HG02870 (cell line): ENCODE data around the gene TMCC1.
"Not testable (repeated sequence)": the region's sequence is repeated elsewhere in the genome, so short reads cannot be mapped to it uniquely, and the experiment has no call there.

Experiments used
- ATAC-seq: cut with Tn5 transposase; IDR thresholded peaks from one replicate; pipeline ENCODE4 v1.9.1; 2021; ENCODE audit warnings: mild to moderate bottlenecking, moderate library complexity; ENCODE audit not compliant: unreplicated experiment

The TMCC1 gene

GRCh38 chr3:129734449-129734848, 159.1 kb downstream of the TMCC1 start:
- ATAC-seq = no peak

- ATAC-seq = no peak
These were observed 161.2 kb downstream of the TMCC1 start for GRCh38 chr3:129732200-129732876.

DNA sequence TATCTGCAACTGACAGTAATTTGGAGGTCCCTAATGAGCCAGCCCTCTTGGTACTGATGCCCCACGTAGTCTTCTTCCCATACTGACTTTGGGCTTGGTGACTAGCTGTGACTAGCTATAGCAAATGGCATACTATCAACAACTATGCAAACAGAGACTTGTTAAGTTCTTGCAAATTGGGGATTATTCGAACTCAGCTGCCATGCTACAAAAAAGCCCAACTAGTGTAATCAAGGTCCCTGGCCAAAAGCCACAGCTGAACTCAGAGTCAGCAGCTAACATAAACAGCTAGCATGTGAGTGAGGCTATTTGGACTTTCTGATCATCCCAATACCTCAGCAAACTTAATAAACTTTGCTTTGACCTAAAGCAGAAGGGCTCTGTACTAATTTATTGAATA, 165.8 kb downstream of the TMCC1 start:
- no peak for ATAC-seq

GRCh38 chr3:129723558-129724324, 169.8 kb downstream of the TMCC1 start:
- ATAC-seq = no peak

- ATAC-seq = no peak
These were observed 171.0 kb downstream of the TMCC1 start for GRCh38 chr3:129722527-129722926.

DNA sequence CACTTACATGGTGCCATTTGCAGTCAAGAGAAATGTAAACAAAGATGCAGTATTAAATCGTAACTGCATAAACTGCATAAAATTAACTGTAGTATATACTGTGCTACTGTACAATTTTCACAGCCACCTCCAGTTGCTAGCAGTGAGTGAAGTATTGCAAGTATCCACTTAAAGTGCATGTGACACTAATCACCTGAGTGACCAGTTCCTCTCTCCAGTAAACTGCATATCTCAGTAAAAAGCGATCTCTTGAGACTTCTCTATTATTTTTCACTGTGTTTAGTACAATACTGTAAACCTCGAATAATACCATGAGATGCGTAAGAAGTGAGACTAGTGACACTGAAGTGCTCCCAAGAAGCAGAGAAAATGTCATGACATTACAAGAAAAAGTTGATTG, 175.3 kb downstream of the TMCC1 start:
- no peak for ATAC-seq

GRCh38 chr3:129715854-129716253, 177.7 kb downstream of the TMCC1 start:
- no peak for ATAC-seq

GRCh38 chr3:129708328-129708861, 185.1 kb downstream of the TMCC1 start:
- ATAC-seq = no peak

DNA sequence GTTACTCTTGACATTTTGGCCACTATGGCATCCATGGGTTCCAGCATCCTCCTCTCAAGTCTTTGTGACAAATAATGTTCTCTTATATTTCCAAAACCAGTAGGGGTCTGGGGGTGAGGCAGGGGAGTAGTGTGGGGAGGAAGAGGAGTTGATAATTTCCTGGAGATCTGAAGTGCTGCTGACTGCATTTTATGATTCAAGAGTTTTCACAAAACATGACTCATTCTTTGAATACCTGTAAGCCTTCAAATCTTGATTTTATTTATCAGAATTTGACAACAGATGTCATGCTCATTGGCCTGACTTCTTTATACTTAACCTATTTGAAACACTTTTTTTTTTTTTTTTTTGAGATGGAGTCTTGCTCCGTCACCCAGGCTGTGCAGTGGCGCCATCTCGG, 188.2 kb downstream of the TMCC1 start:
- ATAC-seq = no peak

DNA sequence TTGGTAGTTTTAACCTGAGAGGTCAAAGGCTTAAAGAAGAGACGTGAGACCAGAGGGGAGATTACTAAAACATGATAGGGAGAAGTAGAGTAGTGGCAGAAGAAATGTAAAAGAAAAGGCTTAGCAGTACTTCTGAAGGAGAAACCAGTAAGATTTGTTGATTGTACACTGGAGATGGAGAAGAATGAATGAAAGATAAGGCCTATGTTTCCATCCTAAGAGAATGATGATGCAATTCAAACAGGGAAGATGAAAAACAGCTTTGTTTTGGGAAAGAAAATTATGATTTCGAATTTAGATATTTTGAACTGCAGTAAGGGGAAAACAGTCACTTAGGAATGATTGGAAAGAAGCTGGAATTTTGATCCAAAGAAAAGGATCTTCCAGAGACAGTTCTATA, 189.6 kb downstream of the TMCC1 start:
- ATAC-seq = no peak

DNA sequence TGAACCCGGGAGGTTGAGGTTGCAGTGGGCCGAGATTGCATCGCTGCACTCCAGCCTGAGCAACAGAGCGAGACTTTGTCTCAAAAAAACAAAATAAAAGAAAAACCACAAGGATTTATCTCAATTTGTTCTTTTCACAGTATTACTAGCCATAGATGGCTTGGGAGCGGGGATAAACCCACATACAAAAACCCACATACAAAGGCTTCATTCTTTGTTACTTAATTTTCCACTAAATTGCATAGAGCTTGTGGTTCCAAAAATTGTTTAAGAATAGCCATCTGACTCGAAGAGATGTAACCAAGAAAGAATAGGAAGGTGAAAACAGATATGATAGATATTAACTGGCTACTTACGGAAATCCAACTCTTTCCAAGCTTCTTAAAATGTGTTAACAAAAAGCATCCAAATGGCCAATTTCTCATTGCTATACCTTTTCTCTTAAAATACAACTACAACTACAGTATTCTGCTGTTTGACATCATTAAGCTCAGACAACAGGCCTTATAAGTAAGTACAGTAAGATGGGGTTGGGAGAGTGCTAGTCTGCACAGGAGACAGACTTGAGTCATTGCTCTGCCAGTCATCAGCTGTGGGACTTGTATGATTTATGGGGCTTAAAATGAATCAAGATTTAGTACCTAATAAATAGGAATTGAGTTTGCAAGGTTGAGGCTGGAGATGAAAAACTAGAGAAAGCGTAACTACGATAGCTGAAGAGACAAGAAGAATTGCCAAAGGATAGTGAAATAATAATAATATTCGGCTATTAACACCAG, 190.4 kb downstream of the TMCC1 start:
- ATAC-seq = no peak

DNA sequence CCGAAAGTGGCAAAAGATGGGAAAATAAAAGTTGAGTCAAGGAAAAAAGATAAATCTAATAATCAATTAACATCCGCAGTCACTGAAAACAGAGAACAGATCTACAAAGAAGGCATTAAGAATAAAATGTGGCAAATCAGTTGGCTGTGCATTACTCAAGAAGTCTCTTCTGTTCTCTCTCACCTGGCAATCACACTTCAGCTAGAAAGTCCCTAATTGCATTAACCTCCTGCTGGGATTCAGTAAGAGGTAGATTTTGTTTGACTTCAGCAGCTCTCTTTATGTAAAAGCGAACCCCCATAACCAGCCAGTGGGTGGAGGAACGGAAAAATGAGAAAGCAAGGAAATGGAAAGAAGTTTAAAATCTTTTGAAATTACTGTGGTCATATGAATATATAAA, 192.3 kb downstream of the TMCC1 start:
- no peak for ATAC-seq

GRCh38 chr3:129699612-129700011, 193.9 kb downstream of the TMCC1 start:
- ATAC-seq = no peak

- ATAC-seq = no peak
These were observed 194.3 kb downstream of the TMCC1 start for GRCh38 chr3:129699199-129699598.

GRCh38 chr3:129697229-129697969, 196.1 kb downstream of the TMCC1 start:
- no peak for ATAC-seq

- not testable (repeated sequence) for ATAC-seq
These were observed 197.1 kb downstream of the TMCC1 start for GRCh38 chr3:129696430-129696829.

DNA sequence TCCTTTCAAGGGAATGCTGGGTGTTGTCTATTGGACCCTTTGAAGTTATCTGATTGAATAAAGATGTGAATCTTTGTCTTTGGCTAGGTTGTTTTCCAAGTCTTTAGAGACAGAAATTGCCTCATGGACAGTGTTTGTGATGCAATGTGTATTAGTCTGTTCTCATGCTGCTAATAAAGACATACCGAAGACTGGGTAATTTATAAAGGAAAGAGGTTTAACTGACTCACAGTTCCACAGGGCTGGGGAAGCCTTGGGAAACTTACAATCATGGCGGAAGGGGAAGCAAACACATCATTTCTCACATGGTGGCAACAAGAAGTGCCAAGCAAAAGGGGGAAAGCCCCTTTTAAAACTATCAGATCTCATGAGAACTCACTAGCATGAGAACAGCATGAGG, 198.3 kb downstream of the TMCC1 start:
- no peak for ATAC-seq

DNA sequence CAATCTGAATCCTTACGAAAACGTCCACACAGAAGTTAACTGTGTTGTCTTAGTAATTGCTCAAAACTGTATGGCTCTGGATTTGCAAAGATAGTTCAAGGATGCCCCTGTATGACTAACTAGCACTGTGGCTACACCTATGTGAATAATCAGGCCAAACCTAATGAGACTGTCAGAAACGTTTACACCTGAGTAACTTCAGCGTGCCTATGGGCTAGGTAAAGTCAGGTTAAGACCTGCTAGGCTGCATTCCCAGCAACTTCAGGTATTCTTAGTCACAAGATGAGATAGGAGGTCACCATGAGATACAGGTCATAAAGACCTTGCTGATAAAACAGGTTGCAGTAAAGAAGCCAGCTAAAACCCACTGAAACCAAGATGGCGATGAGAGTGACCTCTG, 199.3 kb downstream of the TMCC1 start:
- no peak for ATAC-seq

GRCh38 chr3:129692743-129693142, 200.8 kb downstream of the TMCC1 start:
- no peak for ATAC-seq

DNA sequence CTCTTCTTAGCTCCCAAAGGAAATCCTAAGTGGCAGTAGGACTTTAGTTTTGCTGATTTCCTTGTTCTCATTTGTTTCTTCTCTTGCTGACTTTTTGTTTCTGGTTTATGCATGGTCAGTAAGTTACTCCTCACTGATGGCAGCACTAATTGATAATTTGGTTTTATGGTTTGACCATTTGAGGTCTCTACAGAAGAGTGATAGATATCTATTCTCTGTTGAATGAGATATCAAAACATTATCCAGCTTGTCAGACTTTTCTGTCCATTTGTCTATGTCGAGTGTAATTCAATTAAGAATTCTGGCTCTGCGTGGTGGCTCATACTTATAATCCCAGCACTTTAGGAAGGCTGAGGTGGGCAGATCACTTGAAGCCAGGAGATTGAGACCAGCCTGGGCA, 202.5 kb downstream of the TMCC1 start:
- ATAC-seq = no peak

- ATAC-seq = no peak
These were observed 203.1 kb downstream of the TMCC1 start for GRCh38 chr3:129690406-129690805.
